ENCODE data around the gene FCN3.

Gene FCN3

GRCh38 chr1:27374362-27375086, at the start of gene FCN3:
TSS of gene FCN3 (minus strand) at chr1:27374824. CDS start at chr1:27374818, 6 bp downstream.
- DNase-seq = no peak
- Mint-ChIP-seq H3K4me3 (no peak within 1 kb of the TSS), H3K4me1 (peaks cover 20% of the 10 kb centered on the region), H3K36me3 (ENCODE audit: low read depth) (no peaks in the 10 kb centered on the region), H3K9me3 (no peaks in the 10 kb centered on the region), H3K27ac (no peak within 1 kb of the TSS), H3K27me3 (ENCODE audit: low read depth, poor library complexity) (peaks cover 13% of the 10 kb centered on the region)
- TF ChIP-seq CTCF (IDR thresholded peaks at IDR 0.05) = no peak

GRCh38 chr1:27423709-27424108, 49.1 kb upstream of the FCN3 start:
- Mint-ChIP-seq H3K27ac (peak overlapping the region; percentile 87), H3K27me3 (ENCODE audit: low read depth, poor library complexity) (no peaks in the 10 kb centered on the region)

GRCh38 chr1:27418326-27419185, 43.9 kb upstream of the FCN3 start:
- no peak for TF ChIP-seq CTCF (IDR thresholded peaks at IDR 0.05)
- Mint-ChIP-seq H3K36me3 (ENCODE audit: low read depth) (peaks cover 38% of the 10 kb centered on the region), H3K9me3 (no peaks in the 10 kb centered on the region), H3K4me1 (peaks cover 65% of the 10 kb centered on the region), H3K27ac (peak overlapping the region; percentile 97), H3K27me3 (ENCODE audit: low read depth, poor library complexity) (no peaks in the 10 kb centered on the region), H3K4me3 (peak overlapping the region; percentile 58)
- no peak for DNase-seq

More at GRCh38 chr1:27423709-27424108, 49.1 kb upstream of the FCN3 start:
- H3K9me3 Mint-ChIP-seq = no peaks in the 10 kb centered on the region
- peaks cover 68% of the 10 kb centered on the region for H3K4me1 Mint-ChIP-seq
- peak; percentile 28 for DNase-seq
- peaks cover 11% of the 10 kb centered on the region for H3K36me3 Mint-ChIP-seq (ENCODE audit: low read depth)
- no peak for TF ChIP-seq CTCF (IDR thresholded peaks at IDR 0.05)
- peak overlapping the region; percentile 25 for H3K4me3 Mint-ChIP-seq

GRCh38 chr1:27417713-27418112, 43.1 kb upstream of the FCN3 start:
- no peak for DNase-seq
- TF ChIP-seq CTCF (IDR thresholded peaks at IDR 0.05) = no peak
- Mint-ChIP-seq H3K4me3 (peak overlapping the region; percentile 58), H3K27me3 (ENCODE audit: low read depth, poor library complexity) (no peaks in the 10 kb centered on the region), H3K9me3 (no peaks in the 10 kb centered on the region), H3K36me3 (ENCODE audit: low read depth) (peaks cover 46% of the 10 kb centered on the region), H3K27ac (peak overlapping the region; percentile 97), H3K4me1 (peaks cover 69% of the 10 kb centered on the region)

GRCh38 chr1:27416387-27417111, 41.9 kb upstream of the FCN3 start:
- no peak for DNase-seq
- no peak overlapping the region for H3K4me3 Mint-ChIP-seq
- peaks cover 52% of the 10 kb centered on the region for H3K36me3 Mint-ChIP-seq (ENCODE audit: low read depth)
- TF ChIP-seq CTCF (IDR thresholded peaks at IDR 0.05) = peak; percentile 43
- H3K27me3 Mint-ChIP-seq (ENCODE audit: low read depth, poor library complexity) = no peaks in the 10 kb centered on the region
- peak overlapping the region; percentile 27 for H3K27ac Mint-ChIP-seq
- no peaks in the 10 kb centered on the region for H3K9me3 Mint-ChIP-seq
- peaks cover 65% of the 10 kb centered on the region for H3K4me1 Mint-ChIP-seq

All from nephron progenitor cell (in vitro differentiated cells).